Sigmoid colon (tissue), 7 donors: ENCODE data around the gene TMEM30A. TPM values are rescaled to one million over a fixed set of nuclear protein-coding genes. Genes with fewer than 3 reads are reported as not detected.

ENCODE experiments used
- DNase-seq: peaks from one replicate; pipeline ENCODE4 v3.0.0-alpha.2; 2019
- H3K27ac ChIP-seq, 4 donors: fragments of 200-600 bp; sonication (generic); one replicate each; pipeline ENCODE4 v1.5.1; 2016 to 2019; ENCODE audit warnings: mild to moderate bottlenecking in 1 of 4
- H3K27me3 ChIP-seq, 3 donors: fragments of 200-600 bp; sonication (generic); one replicate each; pipeline ENCODE4 v1.5.1; 2019; ENCODE audit warnings: mild to moderate bottlenecking in 1 of 3
- H3K36me3 ChIP-seq, 4 donors: fragments of 200-600 bp; sonication (generic); one replicate each; pipeline ENCODE4 v1.5.1; 2016 to 2019
- H3K4me1 ChIP-seq, 4 donors: fragments of 200-600 bp; sonication (generic); one replicate each; pipeline ENCODE4 v1.5.1; 2017 to 2019
- H3K4me3 ChIP-seq, 4 donors: fragments of 200-600 bp; sonication (generic); one replicate each; pipeline ENCODE4 v1.5.1; 2017 to 2019; ENCODE audit warnings: mild to moderate bottlenecking in 2 of 4, moderate library complexity in 1 of 4
- H3K9me3 ChIP-seq, 4 donors: fragments of 200-600 bp in 3 of 4; sonication (generic) in 3 of 4; one replicate each; pipeline versions ENCODE4 v1.5.1 to v1.6.1; 2013 to 2019
- EP300 ChIP-seq, 4 donors: sonication (generic); formaldehyde crosslinking; IDR thresholded peaks; one replicate each; pipeline ENCODE4 v1.6.1; 2017; ENCODE audit warnings: antibody characterized with exemption in 4 of 4
- POLR2A ChIP-seq, 2 donors: fragments of 450-650 bp; IDR thresholded peaks; one replicate each; pipeline ENCODE4 v1.6.1; 2016; ENCODE audit warnings: antibody characterized with exemption in 2 of 2, mild to moderate bottlenecking in 2 of 2, moderate library complexity in 2 of 2
- POLR2AphosphoS5 ChIP-seq, 4 donors: sonication (generic); formaldehyde crosslinking; IDR thresholded peaks; one replicate each; pipeline ENCODE4 v1.6.1; 2017; ENCODE audit warnings: antibody characterized with exemption in 4 of 4
- WGBS, 2 donors: extraction: QIAGEN DNeasy Blood & Tissue Kit; methylation state at CpG; one replicate each; pipeline ENCODE4 v1.1.7; 2013; 5-methylcytosine and 5-hydroxymethylcytosine counted together
- intact Hi-C: fragments of 100-400 bp; cut with DNase I; formaldehyde crosslinking; loops from one replicate; pipeline ENCODE4 v1.15.1; 2023
- polyA plus RNA-seq, 3 donors: library from polyadenylated mRNA; stranded (reverse); fragments of 200-250 nt; gene quantifications; one replicate each; pipeline ENCODE4 v1.2.3, GENCODE V29; 2013
- total RNA-seq, 4 donors: library from RNA; depleted of rRNA; stranded (reverse); fragments of >200 nt; gene quantifications; one replicate each; pipeline ENCODE4 v1.1.0, GENCODE V29; 2016
- TF ChIP-seq, protein P1 (sequence below), 4 experiments: fragments of 450-650 bp in 3 of 4; fragments of 200-600 bp in 1 of 4; IDR thresholded peaks; one replicate each; pipeline ENCODE4 v1.5.1; 2016 to 2019; ENCODE audit warnings: antibody characterized with exemption in 4 of 4, mild to moderate bottlenecking in 3 of 4, moderate library complexity in 2 of 4
- donor health status: healthy with polysubstance abuse.
- donor health status: Bipolar disorder and iron deficiency.
- donor health status: healthy.

TMEM30A gene
- total and polyA plus RNA-seq, 7 donors: 10.8 to 95.6 (median 69.5) TPM

DNA sequence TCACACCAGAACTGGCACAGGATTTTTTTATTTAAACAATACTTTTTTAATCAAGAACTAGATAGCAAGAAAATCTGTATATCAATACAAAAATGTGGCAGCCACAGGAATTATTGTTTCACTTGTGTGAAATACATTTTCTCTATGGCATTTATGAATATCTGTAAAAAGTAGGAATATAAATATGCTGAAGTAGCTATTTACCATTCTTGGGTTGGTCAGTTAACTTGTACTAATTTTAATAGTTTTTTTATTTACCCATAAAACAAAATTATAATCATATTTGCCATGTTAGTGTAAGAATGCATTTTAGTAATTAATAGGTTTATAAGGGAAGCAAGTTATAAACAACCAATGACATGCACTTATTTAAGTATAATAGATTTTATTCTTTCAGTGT lies 31.4 kb upstream of the TMEM30A start:
- Histone ChIP-seq H3K9me3 (no peaks in the 10 kb centered on the region), H3K36me3 (peaks cover 0 to 9% (median 0%) of the 10 kb centered on the region in 4 donors), H3K27ac (no peak overlapping the region), H3K27me3 (no peaks in the 10 kb centered on the region), H3K4me1 (peaks cover 0 to 11% (median 9%) of the 10 kb centered on the region in 4 donors), H3K4me3 (no peak overlapping the region)
- TF ChIP-seq POLR2A (IDR thresholded peaks at IDR 0.05): no peak
- TF ChIP-seq, protein P1, sequence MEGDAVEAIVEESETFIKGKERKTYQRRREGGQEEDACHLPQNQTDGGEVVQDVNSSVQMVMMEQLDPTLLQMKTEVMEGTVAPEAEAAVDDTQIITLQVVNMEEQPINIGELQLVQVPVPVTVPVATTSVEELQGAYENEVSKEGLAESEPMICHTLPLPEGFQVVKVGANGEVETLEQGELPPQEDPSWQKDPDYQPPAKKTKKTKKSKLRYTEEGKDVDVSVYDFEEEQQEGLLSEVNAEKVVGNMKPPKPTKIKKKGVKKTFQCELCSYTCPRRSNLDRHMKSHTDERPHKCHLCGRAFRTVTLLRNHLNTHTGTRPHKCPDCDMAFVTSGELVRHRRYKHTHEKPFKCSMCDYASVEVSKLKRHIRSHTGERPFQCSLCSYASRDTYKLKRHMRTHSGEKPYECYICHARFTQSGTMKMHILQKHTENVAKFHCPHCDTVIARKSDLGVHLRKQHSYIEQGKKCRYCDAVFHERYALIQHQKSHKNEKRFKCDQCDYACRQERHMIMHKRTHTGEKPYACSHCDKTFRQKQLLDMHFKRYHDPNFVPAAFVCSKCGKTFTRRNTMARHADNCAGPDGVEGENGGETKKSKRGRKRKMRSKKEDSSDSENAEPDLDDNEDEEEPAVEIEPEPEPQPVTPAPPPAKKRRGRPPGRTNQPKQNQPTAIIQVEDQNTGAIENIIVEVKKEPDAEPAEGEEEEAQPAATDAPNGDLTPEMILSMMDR (IDR thresholded peaks at IDR 0.05): no peak
- no peak for TF ChIP-seq EP300 (IDR thresholded peaks at IDR 0.05)
- TF ChIP-seq POLR2AphosphoS5 (IDR thresholded peaks at IDR 0.05): no peak
- DNase-seq: no peak
- intact Hi-C loops: no loop called here

DNA sequence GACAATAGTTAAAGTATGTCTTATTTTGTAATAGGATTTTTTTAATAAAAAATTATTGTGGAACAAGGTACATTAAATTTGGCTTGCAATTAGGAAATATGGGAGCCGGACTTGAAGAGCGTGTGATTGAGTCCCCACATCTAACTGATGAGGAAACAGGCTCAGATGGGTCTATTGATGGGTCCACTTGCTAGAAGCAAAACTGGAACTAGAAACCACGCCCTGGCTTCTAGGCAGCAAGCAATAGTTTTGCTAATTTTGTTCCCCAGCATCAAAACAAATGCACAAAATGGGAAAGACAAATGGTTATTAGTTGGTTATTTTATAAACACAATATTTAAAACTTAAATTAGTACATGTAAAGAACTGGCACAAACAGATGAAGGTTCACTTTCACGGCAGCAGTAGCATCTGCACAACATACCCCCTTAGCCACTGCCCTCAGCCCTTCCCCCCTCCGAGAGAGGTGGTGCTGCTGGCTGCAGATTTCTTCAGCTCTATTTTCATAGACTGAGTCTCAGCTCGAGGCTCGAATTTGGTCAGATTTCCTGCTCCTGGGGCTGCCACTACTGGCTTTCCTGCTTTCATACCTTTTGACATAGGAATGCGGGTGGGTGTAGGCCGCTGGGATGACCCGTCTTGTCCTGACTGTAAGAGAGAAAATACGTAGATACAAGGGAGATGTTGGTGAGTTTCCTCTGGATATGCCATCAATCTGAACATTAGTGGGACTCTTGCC lies 23.8 kb upstream of the TMEM30A start:
- WGBS, 2 donors: 78 to 85% methylated on average over 11 of the region's 11 CpGs
- intact Hi-C loops: loop anchor here (5.0 kb wide), 2 partner anchors 39 to 189 kb away; no protein-coding TSS in a partner anchor
- H3K4me1 ChIP-seq: peaks cover 0 to 19% (median 8%) of the 10 kb centered on the region in 4 donors
- H3K9me3 ChIP-seq: no peaks in the 10 kb centered on the region
- peaks cover 0 to 19% (median 0%) of the 10 kb centered on the region in 4 donors for H3K36me3 ChIP-seq
- no peaks in the 10 kb centered on the region for H3K27me3 ChIP-seq
- DNase-seq: no peak
- H3K27ac ChIP-seq: peak overlapping the region in 1 of 4 donors; percentile 32
- TF ChIP-seq POLR2A (IDR thresholded peaks at IDR 0.05): no peak
- TF ChIP-seq POLR2AphosphoS5 (IDR thresholded peaks at IDR 0.05): no peak
- TF ChIP-seq, protein P1 (IDR thresholded peaks at IDR 0.05): no peak
- TF ChIP-seq EP300 (IDR thresholded peaks at IDR 0.05): no peak
- no peak overlapping the region for H3K4me3 ChIP-seq

DNA sequence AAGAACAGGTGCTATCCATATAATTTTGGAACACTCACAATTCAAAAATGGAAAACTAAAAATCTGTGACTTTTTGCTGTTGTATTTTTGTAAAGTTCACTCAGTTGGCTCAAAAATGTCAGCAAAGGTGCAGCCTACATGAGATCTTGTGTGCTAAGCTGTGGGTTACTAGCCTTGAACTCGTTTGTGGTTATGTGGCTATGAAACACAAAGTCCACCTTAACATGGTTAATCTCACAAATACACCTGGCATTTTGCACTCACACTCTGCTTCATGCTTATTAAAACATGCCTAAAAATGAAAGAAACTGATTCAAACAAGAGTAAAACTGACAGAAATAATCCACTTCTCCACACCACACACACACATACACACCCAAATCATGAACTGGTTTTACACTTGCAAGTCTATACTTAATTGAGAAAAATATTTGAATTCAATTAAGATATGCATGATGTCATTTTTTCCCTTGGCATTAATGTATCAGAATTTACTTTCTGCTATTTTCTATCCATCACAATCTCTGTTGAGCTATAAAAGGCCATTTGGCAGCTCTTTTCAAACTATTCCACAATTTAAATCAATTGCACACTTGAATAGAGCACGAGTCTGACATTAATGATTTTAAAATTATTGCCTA lies 22.9 kb upstream of the TMEM30A start:
- WGBS, 2 donors: 51 to 69% methylated on average over 2 of the region's 2 CpGs
- no peaks in the 10 kb centered on the region for H3K9me3 ChIP-seq
- DNase-seq: no peak
- no peak overlapping the region for H3K27ac ChIP-seq
- peaks cover 0 to 23% (median 8%) of the 10 kb centered on the region in 4 donors for H3K4me1 ChIP-seq
- H3K27me3 ChIP-seq: no peaks in the 10 kb centered on the region
- intact Hi-C loops: loop anchor here (5.0 kb wide), 2 partner anchors 40 to 190 kb away; no protein-coding TSS in a partner anchor
- no peak overlapping the region for H3K4me3 ChIP-seq
- H3K36me3 ChIP-seq: peaks cover 0 to 17% (median 0%) of the 10 kb centered on the region in 4 donors
- TF ChIP-seq POLR2AphosphoS5 (IDR thresholded peaks at IDR 0.05) (no peak), POLR2A (IDR thresholded peaks at IDR 0.05) (no peak), EP300 (IDR thresholded peaks at IDR 0.05) (no peak)
- TF ChIP-seq, protein P1 (IDR thresholded peaks at IDR 0.05): no peak

DNA sequence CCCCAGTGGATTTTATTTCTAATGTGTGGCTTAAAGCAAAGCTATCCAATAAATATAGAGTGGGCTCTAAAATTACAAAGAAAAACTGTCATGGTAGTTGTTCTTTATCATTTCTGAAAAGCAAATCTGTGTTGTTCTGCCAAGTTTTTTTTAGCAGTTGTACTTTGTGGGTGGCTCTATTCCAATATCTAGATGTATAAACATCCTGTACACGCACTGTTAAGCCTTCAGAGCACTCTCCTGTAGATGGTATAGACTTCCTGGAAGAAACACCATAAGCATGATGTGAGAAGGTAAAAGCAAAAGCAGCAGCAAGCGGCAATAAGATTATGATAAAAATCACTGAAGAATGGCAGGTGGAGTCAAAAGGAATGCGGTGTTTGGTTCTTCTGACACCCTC lies 21.5 kb upstream of the TMEM30A start:
- no peak overlapping the region for H3K4me3 ChIP-seq
- no peaks in the 10 kb centered on the region for H3K9me3 ChIP-seq
- H3K36me3 ChIP-seq: peaks cover 0 to 11% (median 0%) of the 10 kb centered on the region in 4 donors
- intact Hi-C loops: loop anchor here (5.0 kb wide), 2 partner anchors 41 to 191 kb away; no protein-coding TSS in a partner anchor
- TF ChIP-seq EP300 (IDR thresholded peaks at IDR 0.05) (no peak), POLR2AphosphoS5 (IDR thresholded peaks at IDR 0.05) (peak in 2 of 4 donors; percentile 13 to 30)
- DNase-seq: no peak
- H3K27ac ChIP-seq: peak overlapping the region in 3 of 4 donors; percentile 5 to 65 (median 53)
- peaks cover 0 to 38% (median 18%) of the 10 kb centered on the region in 4 donors for H3K4me1 ChIP-seq
- 17 to 58% methylated on average over 3 of the region's 3 CpGs for WGBS, 2 donors
- H3K27me3 ChIP-seq: no peaks in the 10 kb centered on the region

DNA sequence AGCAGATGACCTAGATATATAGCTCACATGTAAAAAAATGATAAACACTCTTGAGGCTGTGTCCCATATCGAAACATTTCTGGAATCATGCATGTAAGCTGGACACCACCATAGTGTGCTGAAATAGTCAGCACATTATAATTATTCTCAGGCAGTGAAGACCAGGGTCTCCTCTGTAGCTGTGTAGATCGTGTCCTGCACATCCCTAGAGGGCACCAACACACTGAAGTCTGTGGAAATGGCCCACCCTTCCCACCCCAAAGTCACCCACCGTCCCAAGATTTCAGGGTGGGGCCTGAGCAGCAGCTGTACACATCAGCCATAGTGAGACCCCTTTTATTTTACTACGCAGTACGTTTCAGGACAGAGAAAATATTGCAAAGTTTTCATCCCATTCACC lies 21.0 kb upstream of the TMEM30A start:
- intact Hi-C loops: loop anchor here (5.0 kb wide), 2 partner anchors 42 to 192 kb away; no protein-coding TSS in a partner anchor
- H3K4me1 ChIP-seq: peaks cover 0 to 42% (median 22%) of the 10 kb centered on the region in 4 donors
- H3K27ac ChIP-seq: peak overlapping the region in 3 of 4 donors; percentile 5 to 65 (median 53)
- 68 to 79% methylated on average over 5 of the region's 5 CpGs for WGBS, 2 donors
- DNase-seq: no peak
- TF ChIP-seq POLR2AphosphoS5 (IDR thresholded peaks at IDR 0.05) (no peak), EP300 (IDR thresholded peaks at IDR 0.05) (no peak), POLR2A (IDR thresholded peaks at IDR 0.05) (no peak)
- TF ChIP-seq, protein P1 (IDR thresholded peaks at IDR 0.05): no peak
- H3K9me3 ChIP-seq: no peaks in the 10 kb centered on the region
- H3K4me3 ChIP-seq: no peak overlapping the region
- peaks cover 0 to 6% (median 0%) of the 10 kb centered on the region in 4 donors for H3K36me3 ChIP-seq
- H3K27me3 ChIP-seq: no peaks in the 10 kb centered on the region
